DMS79 treated with DMSO at 0.1 percent for 48 hours (cell line): ENCODE data around the gene ASTN1.

Experiments
- DNase-seq: peaks from one replicate; lab custom pipeline; 2025; lab: John Stamatoyannopoulos, UW

ASTN1 gene

GRCh38 chr1:176878750-176879536 lies 285.6 kb downstream of the ASTN1 start:
- no peak for DNase-seq

GRCh38 chr1:176877557-176877956 lies 287.0 kb downstream of the ASTN1 start:
- no peak for DNase-seq

- DNase-seq = no peak
These were observed 287.5 kb downstream of the ASTN1 start for GRCh38 chr1:176876966-176877515.

GRCh38 chr1:176869577-176869976 lies 294.9 kb downstream of the ASTN1 start:
- DNase-seq = no peak

GRCh38 chr1:176866011-176866714 lies 298.3 kb downstream of the ASTN1 start:
- no peak for DNase-seq

GRCh38 chr1:176864211-176864610 lies 300.3 kb downstream of the ASTN1 start:
- DNase-seq = no peak

- no peak for DNase-seq
These were observed 300.9 kb downstream of the ASTN1 start for GRCh38 chr1:176863613-176864012.

- DNase-seq = no peak
These were observed 306.0 kb downstream of the ASTN1 start for GRCh38 chr1:176858433-176858916.

- DNase-seq = no peak
These were observed 306.9 kb downstream of the ASTN1 start for GRCh38 chr1:176857632-176858031.

- no peak for DNase-seq
These were observed 309.5 kb downstream of the ASTN1 start for GRCh38 chr1:176854758-176855745.

- DNase-seq = no peak
These were observed 310.4 kb downstream of the ASTN1 start for GRCh38 chr1:176854121-176854520.

- no peak for DNase-seq
These were observed 311.0 kb downstream of the ASTN1 start for GRCh38 chr1:176853503-176853902.

- DNase-seq = no peak
These were observed 312.4 kb downstream of the ASTN1 start for GRCh38 chr1:176852124-176852523.

- DNase-seq = no peak
These were observed 313.6 kb downstream of the ASTN1 start for GRCh38 chr1:176850871-176851270.

- no peak for DNase-seq
These were observed 315.2 kb downstream of the ASTN1 start for GRCh38 chr1:176849281-176849680.

GRCh38 chr1:176847052-176847451 lies 317.5 kb downstream of the ASTN1 start:
- no peak for DNase-seq

- no peak for DNase-seq
These were observed 320.9 kb downstream of the ASTN1 start for GRCh38 chr1:176843352-176844297.

GRCh38 chr1:176841238-176841637 lies 323.3 kb downstream of the ASTN1 start:
- no peak for DNase-seq

- no peak for DNase-seq
These were observed 325.3 kb downstream of the ASTN1 start for GRCh38 chr1:176839216-176839615.

- DNase-seq = no peak
These were observed 326.1 kb downstream of the ASTN1 start for GRCh38 chr1:176838276-176838995.
